Osteoblast (primary cell): ENCODE measurements around the gene MSH5. TPM values are rescaled to one million over a fixed set of nuclear protein-coding genes. Genes with fewer than 3 reads are reported as not detected.

Experiments
- DNase-seq: peaks from one replicate; pipeline ENCODE4 v3.0.0; 2011; ENCODE audit warnings: low spot score, mixed read lengths; ENCODE audit not compliant: insufficient read length; ENCODE audit errors: missing footprints
- H2AFZ ChIP-seq: 2 replicates; pipeline ENCODE4 v1.6.0; 2011; ENCODE audit warnings: mild to moderate bottlenecking, low read length
- H3K27ac ChIP-seq: 2 replicates; pipeline ENCODE4 v1.5.1; 2011; ENCODE audit warnings: mild to moderate bottlenecking, low read depth, low read length, moderate library complexity
- H3K27me3 ChIP-seq: 2 replicates; pipeline ENCODE4 v1.6.0; 2012; ENCODE audit warnings: mild to moderate bottlenecking, control low read depth, inconsistent platforms, low read length, moderate library complexity; ENCODE audit not compliant: insufficient read depth
- H3K36me3 ChIP-seq: 2 replicates; pipeline ENCODE4 v1.5.1; 2011; ENCODE audit warnings: mild to moderate bottlenecking, low read length, control low read depth, moderate library complexity; ENCODE audit not compliant: insufficient read depth
- H3K4me1 ChIP-seq: 2 replicates; pipeline ENCODE4 v1.5.1; 2011; ENCODE audit warnings: mild to moderate bottlenecking, low read length, control low read depth, moderate library complexity; ENCODE audit not compliant: insufficient read depth
- H3K4me2 ChIP-seq: 2 replicates; pipeline ENCODE4 v1.6.0; 2011; ENCODE audit warnings: mild to moderate bottlenecking, low read length; ENCODE audit not compliant: insufficient read depth
- H3K4me3 ChIP-seq: fragments of 200-600 bp; sonication (generic); 3 replicates; pipeline ENCODE4 v1.5.1; 2012; ENCODE audit warnings: mild to moderate bottlenecking, low read length, inconsistent platforms; ENCODE audit not compliant: insufficient read depth
- H3K79me2 ChIP-seq: 2 replicates; pipeline ENCODE4 v1.6.0; 2012; ENCODE audit warnings: mild to moderate bottlenecking, low read length, control low read depth, inconsistent platforms; ENCODE audit not compliant: insufficient read depth
- H3K9me3 ChIP-seq: 2 replicates; pipeline ENCODE4 v1.5.1; 2011; ENCODE audit warnings: low read depth, low read length, control low read depth
- H4K20me1 ChIP-seq: 2 replicates; pipeline ENCODE4 v1.6.0; 2012; ENCODE audit warnings: mild to moderate bottlenecking, low read length, control low read depth; ENCODE audit not compliant: insufficient read depth
- total RNA-seq: library from RNA; depleted of rRNA; stranded (reverse); fragments of >200 nt; gene quantifications from 2 replicates; pipeline ENCODE4 v1.2.3, GENCODE V29; 2012
- TF ChIP-seq, protein P1 (sequence below): IDR thresholded peaks from 2 replicates; pipeline ENCODE4 v1.5.1; 2011; ENCODE audit warnings: mild to moderate bottlenecking, low read depth, low read length, moderate library complexity; ENCODE audit errors: extremely low read depth

The MSH5 gene
- total RNA-seq, 1 donor = 13.0 TPM

- Histone ChIP-seq H3K4me2 (peak within 1 kb of the TSS; percentile 92), H4K20me1 (peaks cover 9% of the 10 kb centered on the region), H3K9me3 (no peaks in the 10 kb centered on the region), H3K27ac (peak within 1 kb of the TSS; percentile 94), H2AFZ (peak within 1 kb of the TSS; percentile 96), H3K79me2 (peaks cover 39% of the 10 kb centered on the region), H3K4me1 (peaks cover 10% of the 10 kb centered on the region), H3K36me3 (peaks cover 13% of the 10 kb centered on the region), H3K27me3 (no peaks in the 10 kb centered on the region), H3K4me3 (peak within 1 kb of the TSS; percentile 88)
- TF ChIP-seq, protein P1, sequence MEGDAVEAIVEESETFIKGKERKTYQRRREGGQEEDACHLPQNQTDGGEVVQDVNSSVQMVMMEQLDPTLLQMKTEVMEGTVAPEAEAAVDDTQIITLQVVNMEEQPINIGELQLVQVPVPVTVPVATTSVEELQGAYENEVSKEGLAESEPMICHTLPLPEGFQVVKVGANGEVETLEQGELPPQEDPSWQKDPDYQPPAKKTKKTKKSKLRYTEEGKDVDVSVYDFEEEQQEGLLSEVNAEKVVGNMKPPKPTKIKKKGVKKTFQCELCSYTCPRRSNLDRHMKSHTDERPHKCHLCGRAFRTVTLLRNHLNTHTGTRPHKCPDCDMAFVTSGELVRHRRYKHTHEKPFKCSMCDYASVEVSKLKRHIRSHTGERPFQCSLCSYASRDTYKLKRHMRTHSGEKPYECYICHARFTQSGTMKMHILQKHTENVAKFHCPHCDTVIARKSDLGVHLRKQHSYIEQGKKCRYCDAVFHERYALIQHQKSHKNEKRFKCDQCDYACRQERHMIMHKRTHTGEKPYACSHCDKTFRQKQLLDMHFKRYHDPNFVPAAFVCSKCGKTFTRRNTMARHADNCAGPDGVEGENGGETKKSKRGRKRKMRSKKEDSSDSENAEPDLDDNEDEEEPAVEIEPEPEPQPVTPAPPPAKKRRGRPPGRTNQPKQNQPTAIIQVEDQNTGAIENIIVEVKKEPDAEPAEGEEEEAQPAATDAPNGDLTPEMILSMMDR = no peak
- DNase-seq = peak; percentile 99
Measured at GRCh38 chr6:31702819-31703716, 36.7 kb upstream of the MSH5 start, which contains the start of gene ABHD16A. TSS of gene ABHD16A (minus strand) at chr6:31703324. CDS start at chr6:31703281, 43 bp downstream.

GRCh38 chr6:31705931-31706330 is 33.9 kb upstream of the MSH5 start:
- TF ChIP-seq, protein P1 = no peak
- Histone ChIP-seq H3K36me3 (no peaks in the 10 kb centered on the region), H3K79me2 (peaks cover 19% of the 10 kb centered on the region), H3K4me2 (no peak overlapping the region), H3K27ac (no peak overlapping the region), H3K4me3 (no peak overlapping the region), H3K9me3 (no peaks in the 10 kb centered on the region), H3K4me1 (peaks cover 10% of the 10 kb centered on the region), H4K20me1 (peaks cover 6% of the 10 kb centered on the region), H3K27me3 (no peaks in the 10 kb centered on the region), H2AFZ (no peak overlapping the region)
- DNase-seq = no peak

GRCh38 chr6:31706599-31706998 is 33.2 kb upstream of the MSH5 start, which contains the start of gene LY6G6F:
TSS of gene LY6G6F (plus strand) at chr6:31706866. CDS start at chr6:31706907, 41 bp downstream.
- no peak within 1 kb of the TSS for H2AFZ ChIP-seq
- H3K4me1 ChIP-seq = peaks cover 8% of the 10 kb centered on the region
- H3K79me2 ChIP-seq = peaks cover 13% of the 10 kb centered on the region
- no peaks in the 10 kb centered on the region for H3K36me3 ChIP-seq
- DNase-seq = no peak
- peaks cover 4% of the 10 kb centered on the region for H4K20me1 ChIP-seq
- no peaks in the 10 kb centered on the region for H3K9me3 ChIP-seq
- no peak within 1 kb of the TSS for H3K4me2 ChIP-seq
- H3K4me3 ChIP-seq = no peak within 1 kb of the TSS
- no peak within 1 kb of the TSS for H3K27ac ChIP-seq
- no peaks in the 10 kb centered on the region for H3K27me3 ChIP-seq
- TF ChIP-seq, protein P1 = no peak

DNA sequence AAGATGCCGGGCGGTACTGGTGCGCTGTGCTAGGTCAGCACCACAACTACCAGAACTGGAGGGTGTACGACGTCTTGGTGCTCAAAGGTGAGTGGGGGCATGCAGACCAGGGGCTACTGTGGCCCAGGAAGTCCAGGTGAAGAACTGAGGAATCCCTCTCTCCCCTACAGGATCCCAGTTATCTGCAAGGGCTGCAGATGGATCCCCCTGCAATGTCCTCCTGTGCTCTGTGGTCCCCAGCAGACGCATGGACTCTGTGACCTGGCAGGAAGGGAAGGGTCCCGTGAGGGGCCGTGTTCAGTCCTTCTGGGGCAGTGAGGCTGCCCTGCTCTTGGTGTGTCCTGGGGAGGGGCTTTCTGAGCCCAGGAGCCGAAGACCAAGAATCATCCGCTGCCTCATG is 32.1 kb upstream of the MSH5 start:
- H3K36me3 ChIP-seq = no peaks in the 10 kb centered on the region
- H3K4me1 ChIP-seq = no peaks in the 10 kb centered on the region
- H3K4me2 ChIP-seq = no peak overlapping the region
- no peak overlapping the region for H3K4me3 ChIP-seq
- H3K79me2 ChIP-seq = peaks cover 2% of the 10 kb centered on the region
- no peaks in the 10 kb centered on the region for H4K20me1 ChIP-seq
- H3K27ac ChIP-seq = no peak overlapping the region
- no peak overlapping the region for H2AFZ ChIP-seq
- peaks cover 6% of the 10 kb centered on the region for H3K27me3 ChIP-seq
- TF ChIP-seq, protein P1 = no peak
- peak; percentile 60 for DNase-seq
- H3K9me3 ChIP-seq = no peaks in the 10 kb centered on the region
